Stimulated activated CD8-positive, alpha-beta memory T cell treated with anti-CD3 and anti-CD28 coated beads, Interleukin-4, amount 100 ng/mL, for 24 hours (primary cell): ENCODE results near the gene ARHGAP24.
"Not testable (repeated sequence)": the region's sequence is repeated elsewhere in the genome, so short reads cannot be mapped to it uniquely, and the experiment has no call there.

Source experiments
- DNase-seq: peaks from one replicate; pipeline ENCODE4 v3.0.0-alpha.2; 2020; ENCODE audit warnings: low read depth

ARHGAP24 gene

GRCh38 chr4:85913931-85914694 is 439.2 kb downstream of the ARHGAP24 start:
- DNase-seq = no peak

GRCh38 chr4:85915570-85915969 is 440.6 kb downstream of the ARHGAP24 start:
- not testable (repeated sequence) for DNase-seq

- no peak for DNase-seq
Measured at GRCh38 chr4:85919200-85919887, 444.4 kb downstream of the ARHGAP24 start.

- no peak for DNase-seq
Measured at GRCh38 chr4:85925071-85925470, 450.1 kb downstream of the ARHGAP24 start.

DNA sequence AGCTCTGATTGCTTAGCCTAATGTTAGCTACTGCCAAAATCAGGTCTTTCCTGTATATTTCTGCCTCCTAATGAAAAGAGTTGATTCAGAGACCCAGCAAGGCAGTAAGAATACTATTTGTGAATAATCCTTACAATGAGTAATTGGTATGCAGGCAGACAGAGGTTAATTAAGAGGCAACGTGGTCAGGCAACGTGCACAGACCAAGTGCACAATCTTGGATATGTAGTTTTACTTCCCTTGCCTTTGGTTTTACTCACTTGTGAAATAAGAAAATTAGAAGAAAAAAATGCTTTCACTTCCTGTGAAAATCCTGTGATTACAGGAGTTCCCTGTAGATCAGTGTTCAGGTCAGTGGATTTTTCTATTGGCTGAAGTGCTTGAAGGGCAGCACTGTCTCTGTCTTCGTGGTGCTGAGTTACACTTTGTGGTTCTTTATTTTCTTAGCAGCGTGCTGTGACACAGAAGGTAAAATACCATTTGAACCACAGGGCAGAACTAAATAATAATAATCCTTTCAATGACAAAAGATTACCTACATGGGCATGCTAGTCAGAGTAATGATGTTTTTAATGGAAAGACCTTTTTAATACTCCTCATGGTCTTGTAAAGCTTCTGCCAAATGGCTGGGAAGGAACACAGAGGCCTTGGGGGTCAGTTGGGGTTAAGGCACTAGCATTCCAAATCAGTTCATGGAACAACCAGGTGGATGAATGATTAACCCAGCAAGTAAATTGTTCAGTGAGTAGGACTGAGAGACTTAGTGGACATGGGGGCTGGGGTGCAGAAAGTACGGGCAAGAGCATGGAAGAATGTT is 454.0 kb downstream of the ARHGAP24 start:
- DNase-seq = no peak

DNA sequence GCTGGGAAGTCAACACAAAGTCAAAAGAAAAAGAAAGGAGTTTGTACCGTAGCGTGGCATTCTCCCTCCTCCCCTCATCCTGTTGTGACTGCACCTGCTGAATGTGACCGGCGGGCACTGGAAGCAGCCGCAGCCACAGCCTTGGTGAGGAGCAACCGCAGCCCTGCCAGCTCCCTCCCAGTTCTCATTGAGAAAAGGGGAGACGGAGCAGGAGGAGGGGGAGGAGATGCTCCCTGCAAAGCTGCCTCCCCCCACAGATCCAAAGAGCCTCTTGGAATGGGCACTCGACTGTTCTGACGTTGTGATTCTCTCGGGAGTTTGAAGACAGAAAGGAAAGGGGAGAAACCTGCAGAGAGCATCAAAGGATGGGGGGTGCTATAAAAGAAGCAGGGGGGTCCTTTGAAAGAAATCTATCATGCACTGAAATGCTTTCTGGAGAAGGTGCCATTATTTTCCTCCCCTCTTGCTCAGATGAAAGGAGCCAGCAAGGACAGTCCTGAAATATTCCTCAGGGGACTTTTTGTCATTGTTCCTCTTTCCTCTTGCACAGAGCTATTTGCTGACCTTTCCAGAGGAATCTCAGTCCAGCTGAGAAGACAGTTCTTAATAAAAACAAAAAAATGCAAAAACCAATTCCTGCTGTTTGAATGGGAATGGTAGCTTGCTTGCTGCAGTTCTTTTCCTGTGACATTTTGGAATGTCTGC is 455.2 kb downstream of the ARHGAP24 start:
- no peak for DNase-seq

GRCh38 chr4:85932500-85933290 is 457.7 kb downstream of the ARHGAP24 start:
- DNase-seq = no peak

DNA sequence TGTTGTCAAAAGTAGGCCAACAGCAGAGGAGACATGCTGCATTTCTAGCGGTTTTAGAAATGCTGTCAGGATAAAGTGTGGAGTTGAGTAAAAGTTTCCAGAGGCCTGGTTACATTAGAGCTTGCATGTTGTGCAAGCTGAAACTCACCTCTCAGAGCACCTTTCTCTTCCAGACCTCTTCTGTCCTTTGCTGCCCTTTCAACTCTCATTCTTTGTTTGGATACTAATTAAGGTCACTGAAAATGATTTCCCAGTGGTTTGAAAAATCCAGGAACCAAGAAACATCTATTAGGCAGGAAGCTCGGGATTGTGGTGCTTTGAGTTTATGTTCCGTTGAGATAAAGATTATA is 458.3 kb downstream of the ARHGAP24 start:
- DNase-seq = no peak

DNA sequence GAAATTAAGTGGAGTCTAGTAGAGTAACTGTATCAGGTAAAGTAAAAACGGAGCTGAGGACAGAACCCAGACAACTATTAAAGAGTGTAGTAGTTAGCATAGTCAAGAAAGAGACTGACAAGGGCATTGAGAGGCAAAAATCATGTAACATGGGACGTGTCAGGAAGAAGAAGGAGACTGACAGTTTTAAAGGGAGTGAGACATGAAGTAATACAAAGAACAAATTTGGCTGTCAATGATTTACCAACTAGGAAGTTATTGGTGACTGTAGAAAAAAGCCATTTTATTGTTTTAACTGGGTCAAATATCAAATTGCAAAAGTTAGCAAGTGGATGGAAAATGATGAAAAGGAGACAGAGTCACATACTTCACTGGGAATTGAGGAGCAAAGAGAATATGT is 462.6 kb downstream of the ARHGAP24 start:
- no peak for DNase-seq

DNA sequence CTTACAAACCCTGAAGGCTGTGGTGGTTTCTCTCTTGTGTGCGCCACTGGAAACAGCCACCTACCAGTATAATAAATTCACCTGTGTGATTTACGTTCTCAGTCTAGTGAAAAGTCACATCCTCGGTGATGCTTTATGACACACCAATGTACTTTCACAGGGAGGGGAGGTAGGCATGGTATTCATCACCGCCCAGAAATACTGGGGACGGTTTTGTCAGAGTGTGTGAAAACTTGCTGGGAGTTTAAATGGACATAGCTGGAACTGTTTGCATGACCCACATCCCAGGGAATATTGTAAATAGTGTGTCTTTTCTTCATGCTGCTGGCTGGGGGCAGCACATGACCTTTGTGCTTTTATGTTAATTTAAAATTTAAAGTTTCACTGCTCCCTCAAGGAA is 463.1 kb downstream of the ARHGAP24 start:
- DNase-seq = no peak

DNA sequence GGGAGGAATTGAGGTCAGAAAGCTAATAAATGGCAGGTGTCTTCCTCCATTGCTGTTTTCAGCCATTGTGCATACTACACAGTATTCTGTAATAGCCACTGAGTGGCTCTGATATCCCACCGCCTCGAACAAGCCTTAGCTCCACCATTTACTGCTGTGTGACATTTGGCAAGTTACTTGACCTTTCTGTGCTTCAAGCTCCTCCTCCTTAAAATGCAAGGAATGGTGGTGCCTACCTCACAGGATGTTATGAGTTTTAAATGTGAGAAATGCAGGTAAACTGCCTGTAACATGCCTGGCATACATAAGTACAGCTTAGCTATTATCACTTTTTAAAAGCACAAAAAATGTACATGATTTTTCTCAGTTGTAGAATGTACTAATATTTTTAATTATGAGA is 464.0 kb downstream of the ARHGAP24 start:
- DNase-seq = no peak

- DNase-seq = no peak
Measured at GRCh38 chr4:85939595-85939994, 464.6 kb downstream of the ARHGAP24 start.

DNA sequence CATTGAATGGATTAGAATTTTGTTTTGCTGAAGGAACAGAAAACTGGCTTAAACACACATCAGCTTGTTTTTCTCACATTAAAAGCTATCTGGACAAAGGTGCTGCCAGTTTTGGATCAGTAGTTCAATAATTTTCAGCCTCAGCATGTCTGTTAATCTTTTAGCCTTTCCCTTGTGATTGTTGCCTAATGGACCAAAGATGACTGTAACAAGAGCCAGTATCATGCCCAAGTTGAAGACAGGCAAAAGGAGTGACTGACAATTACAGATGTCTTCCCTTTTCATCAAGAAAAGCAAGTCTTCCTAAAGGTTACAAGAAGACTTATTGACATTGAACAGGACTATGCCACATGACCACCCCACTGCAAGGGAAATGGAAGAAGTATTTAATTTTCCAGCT is 465.2 kb downstream of the ARHGAP24 start:
- DNase-seq = no peak

- DNase-seq = no peak
Measured at GRCh38 chr4:85942107-85942506, 467.2 kb downstream of the ARHGAP24 start.

DNA sequence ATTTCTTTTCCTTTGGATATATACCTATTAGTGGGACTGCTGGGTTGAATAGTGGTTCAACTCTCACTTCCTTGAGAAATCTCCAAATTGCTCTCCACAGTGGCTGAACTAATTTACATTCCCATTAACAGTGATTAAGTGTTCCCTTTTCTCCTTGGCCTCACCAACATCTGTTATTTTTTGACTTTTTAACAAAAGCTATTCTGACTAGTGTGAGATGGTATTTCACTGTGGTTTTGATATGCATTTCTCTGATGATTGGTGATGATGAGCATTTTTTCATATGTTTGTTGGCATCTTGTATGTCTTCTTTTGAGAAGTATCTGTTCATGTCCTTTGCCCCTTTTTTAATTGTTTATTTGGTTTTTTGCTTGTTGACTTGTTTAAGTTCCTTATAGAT is 471.9 kb downstream of the ARHGAP24 start:
- DNase-seq = no peak

- no peak for DNase-seq
Measured at GRCh38 chr4:85951099-85951498, 476.1 kb downstream of the ARHGAP24 start.

DNA sequence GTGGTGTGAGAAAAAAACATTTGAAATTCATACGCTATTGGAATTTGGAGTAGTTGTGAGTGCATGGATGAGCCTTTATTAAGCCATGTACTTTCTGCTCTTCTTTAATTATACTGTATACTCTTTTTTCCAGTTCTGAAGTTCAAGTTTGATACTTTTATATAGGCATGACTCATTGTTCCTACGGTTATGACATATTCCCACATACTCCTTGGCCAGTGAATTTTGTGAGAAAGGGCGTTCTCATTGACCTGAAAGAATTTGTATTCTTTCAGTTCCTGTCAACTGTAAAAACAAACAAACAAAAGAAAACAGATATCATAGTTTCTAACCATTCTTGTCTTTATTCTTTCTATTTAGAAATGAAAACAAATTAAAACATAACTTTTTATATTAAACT is 477.6 kb downstream of the ARHGAP24 start:
- DNase-seq = no peak

- DNase-seq = no peak
Measured at GRCh38 chr4:85952972-85953650, 478.2 kb downstream of the ARHGAP24 start.

DNA sequence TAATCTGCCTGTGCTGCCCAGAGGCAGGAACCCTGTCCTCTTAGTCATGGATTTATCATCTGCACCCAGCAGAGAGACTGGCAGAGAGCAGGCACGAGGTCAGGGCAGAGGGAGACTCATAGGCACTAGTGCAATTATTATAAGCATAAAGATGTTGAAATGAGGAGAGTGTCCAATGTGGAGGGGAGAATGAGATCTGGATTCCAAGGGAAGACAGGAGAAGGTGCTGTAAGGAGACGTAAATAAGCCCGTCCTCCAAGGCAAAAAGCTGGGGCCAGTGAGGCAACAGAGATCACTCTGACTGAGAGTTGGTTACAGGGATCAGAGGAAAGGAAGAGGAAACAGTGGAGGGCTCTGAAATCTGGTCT is 478.7 kb downstream of the ARHGAP24 start:
- DNase-seq = no peak

DNA sequence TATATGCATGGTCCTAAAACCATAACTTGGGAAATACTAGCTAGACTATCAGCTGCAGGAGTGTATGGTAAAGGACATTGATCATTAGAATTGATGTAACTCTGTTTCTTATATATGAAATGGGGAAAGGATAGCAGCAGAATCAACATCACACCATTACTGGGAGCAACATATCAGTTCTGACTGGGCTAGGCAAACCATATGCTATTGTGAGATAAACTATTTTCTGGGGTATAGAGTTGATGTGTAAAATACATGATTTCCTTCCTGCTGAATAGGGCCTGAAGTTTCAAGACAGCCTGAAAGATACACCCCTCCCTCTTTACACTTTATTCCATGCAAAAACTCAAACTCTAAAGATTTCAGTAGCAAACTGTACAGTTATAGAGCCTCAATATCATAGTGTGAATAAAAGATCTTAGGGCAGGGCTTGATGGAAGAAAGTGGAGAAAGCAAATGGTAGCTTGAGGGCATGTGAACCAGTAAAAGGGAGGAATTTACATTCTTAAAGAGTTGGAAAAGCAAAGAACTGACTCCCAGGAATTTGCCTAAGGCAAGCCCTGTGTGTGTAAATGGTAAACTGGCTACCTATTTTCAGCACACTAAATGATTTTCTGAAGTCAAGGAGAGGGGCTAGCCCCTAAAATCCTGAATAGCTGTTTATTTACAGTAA is 480.8 kb downstream of the ARHGAP24 start:
- DNase-seq = no peak
